SU-DHL-6 (cell line): ENCODE measurements around the gene MEAK7.

Source experiments
- EZH2phosphoT487 ChIP-seq: fragments of 200-600 bp; sonication (generic), shearing (Covaris generic); conservative IDR thresholded peaks from 2 replicates; pipeline ENCODE4 v1.6.1; 2018; ENCODE audit warnings: mild to moderate bottlenecking, antibody characterized with exemption, low read length, moderate library complexity, mixed read lengths
- TF ChIP-seq, protein P1 (sequence below): fragments of 200-600 bp; sonication (generic); IDR thresholded peaks from one replicate; pipeline ENCODE4 v1.5.1; 2017; ENCODE audit warnings: antibody characterized with exemption, mild to moderate bottlenecking, low read length, moderate library complexity; ENCODE audit not compliant: insufficient read depth, poor library complexity, severe bottlenecking

- no peak for TF ChIP-seq EZH2phosphoT487
- TF ChIP-seq, protein P1, sequence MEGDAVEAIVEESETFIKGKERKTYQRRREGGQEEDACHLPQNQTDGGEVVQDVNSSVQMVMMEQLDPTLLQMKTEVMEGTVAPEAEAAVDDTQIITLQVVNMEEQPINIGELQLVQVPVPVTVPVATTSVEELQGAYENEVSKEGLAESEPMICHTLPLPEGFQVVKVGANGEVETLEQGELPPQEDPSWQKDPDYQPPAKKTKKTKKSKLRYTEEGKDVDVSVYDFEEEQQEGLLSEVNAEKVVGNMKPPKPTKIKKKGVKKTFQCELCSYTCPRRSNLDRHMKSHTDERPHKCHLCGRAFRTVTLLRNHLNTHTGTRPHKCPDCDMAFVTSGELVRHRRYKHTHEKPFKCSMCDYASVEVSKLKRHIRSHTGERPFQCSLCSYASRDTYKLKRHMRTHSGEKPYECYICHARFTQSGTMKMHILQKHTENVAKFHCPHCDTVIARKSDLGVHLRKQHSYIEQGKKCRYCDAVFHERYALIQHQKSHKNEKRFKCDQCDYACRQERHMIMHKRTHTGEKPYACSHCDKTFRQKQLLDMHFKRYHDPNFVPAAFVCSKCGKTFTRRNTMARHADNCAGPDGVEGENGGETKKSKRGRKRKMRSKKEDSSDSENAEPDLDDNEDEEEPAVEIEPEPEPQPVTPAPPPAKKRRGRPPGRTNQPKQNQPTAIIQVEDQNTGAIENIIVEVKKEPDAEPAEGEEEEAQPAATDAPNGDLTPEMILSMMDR = no peak
Measured at GRCh38 chr16:84537491-84538151, 33.2 kb upstream of the MEAK7 start.
